Fibroblast of peridontal ligament (primary cell): Measurements from ENCODE around the gene FUZ.

Source experiments
- DNase-seq: peaks from one replicate; pipeline ENCODE4 v3.0.0-alpha.2; 2010; ENCODE audit errors: extremely low read depth

Gene FUZ

DNA sequence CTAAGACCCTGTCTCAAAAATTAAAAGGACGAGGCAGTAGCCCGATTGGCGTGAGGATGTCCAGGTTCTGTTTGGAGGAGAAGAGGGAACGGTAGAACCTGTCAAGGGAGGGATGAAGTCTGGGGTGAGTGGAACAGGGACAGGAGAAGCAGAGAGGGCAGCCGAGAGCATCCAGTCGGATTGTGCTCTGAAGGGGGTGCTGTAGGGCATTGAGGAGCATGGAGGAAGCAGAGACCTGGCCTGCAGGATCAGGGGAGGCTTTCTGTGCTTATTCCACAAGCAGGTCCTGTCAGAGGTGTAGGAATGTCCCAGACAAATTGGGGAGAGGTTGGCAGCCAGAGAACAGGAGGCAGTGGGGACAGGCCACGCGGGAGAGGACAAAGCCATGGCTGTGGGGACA is 32.2 kb downstream of the FUZ start:
- DNase-seq, result no peak

DNA sequence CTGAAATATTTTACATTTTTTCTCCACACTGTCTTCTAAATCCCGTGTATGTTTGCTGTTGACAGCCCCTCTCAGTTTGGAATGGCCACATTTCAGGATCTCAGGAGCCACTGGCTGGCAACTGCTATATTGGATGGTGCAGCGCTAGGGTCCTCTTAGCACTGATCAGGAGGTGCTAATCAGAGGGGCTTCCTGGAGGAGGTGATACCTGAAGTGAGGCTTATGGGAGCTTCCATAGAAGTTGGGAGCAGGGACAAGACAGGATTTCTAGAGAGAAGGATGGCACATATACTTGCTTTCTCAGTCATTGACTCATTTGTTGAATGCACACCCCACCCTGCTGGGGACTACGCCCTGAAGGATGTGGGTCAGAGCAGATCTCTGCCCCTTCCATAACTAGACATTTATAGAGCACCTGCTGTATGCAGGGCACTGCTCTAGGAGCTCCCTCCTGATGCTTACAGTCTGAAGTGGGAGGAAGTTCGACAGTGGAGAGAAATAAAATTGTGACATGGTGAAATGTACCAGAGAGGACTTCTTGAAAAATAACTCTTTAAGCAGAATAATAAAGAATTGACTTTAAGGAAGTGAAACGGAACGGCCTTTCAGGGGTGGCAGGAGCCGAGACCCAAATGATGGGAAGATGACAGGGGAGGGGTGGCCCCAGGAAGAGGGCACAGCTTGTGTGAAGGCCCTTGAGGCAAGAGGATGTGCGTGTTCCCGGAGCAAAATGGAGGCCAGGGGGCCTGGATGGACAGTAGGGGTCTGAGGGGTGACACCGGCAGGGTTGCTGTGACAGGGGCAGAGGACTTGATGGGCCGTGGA is 33.1 kb downstream of the FUZ start:
- no peak for DNase-seq

DNA sequence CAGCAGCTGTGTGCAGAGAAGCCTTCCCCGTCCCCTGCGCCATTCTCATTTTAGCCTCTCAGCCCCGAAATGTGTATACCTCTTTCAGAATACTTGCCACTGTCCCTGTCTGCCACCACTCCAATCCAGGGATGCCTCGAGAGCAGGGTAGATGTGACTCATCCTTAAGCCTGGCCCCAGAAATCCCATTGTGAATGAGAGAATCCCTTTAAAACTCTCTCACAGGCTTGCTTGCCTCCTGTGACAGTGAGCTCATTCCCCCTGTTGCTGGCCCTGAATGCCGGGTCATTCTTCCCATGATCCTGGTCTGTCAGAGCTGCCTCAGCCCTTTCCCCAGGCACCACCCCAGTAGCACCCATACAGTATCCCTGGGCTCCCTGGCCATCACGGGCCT is 36.7 kb downstream of the FUZ start:
- no peak for DNase-seq

DNA sequence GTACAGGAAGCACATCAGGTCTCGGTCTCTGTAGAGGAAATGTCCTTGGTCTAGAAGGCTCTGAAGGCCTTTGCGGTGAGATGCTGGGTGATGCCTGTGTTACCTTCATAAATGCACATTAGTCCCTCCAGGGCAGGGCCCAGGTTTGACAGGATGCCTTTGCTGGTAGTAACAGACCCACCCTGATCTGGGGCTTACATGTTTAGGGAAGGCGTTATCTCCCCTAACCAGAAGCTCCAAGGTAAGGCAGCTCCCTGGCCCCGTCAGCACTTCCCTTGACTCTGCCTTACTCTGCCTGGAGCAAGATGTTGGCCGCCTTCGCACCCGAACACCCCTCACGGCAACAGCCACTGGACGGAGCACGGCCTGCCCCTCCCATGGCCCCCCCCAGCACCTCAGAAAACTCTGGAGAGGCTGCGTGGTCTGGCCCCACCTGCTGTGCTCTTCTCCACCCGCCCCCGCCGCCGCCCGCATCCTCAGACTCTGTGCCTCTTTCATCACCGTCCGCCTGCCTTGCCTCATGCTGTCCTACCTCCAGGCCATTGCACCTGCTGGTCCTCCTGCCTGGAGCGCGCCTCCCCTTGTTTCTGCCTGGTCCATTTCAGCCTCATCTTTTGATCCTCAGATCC is 37.2 kb downstream of the FUZ start:
- DNase-seq, result no peak

DNA sequence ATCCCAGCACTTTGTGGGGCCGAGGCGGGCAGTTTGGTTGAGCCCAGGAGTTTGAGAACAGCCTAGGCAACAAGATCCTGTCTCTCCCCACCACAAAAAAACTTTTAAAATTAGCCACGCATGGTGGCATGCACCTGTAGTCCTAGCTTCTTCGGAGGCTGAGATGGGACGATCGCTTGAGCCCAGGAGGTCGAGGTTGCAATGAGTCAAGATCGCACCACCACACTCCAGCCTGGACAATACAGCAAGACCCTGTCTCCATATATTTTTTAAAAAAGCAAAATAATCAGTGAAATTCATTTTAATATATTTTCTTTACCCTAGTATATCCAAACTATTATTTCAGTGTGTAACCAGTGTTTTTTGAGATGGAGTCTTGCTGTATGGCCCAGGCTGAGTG is 38.1 kb downstream of the FUZ start:
- DNase-seq, result no peak

DNA sequence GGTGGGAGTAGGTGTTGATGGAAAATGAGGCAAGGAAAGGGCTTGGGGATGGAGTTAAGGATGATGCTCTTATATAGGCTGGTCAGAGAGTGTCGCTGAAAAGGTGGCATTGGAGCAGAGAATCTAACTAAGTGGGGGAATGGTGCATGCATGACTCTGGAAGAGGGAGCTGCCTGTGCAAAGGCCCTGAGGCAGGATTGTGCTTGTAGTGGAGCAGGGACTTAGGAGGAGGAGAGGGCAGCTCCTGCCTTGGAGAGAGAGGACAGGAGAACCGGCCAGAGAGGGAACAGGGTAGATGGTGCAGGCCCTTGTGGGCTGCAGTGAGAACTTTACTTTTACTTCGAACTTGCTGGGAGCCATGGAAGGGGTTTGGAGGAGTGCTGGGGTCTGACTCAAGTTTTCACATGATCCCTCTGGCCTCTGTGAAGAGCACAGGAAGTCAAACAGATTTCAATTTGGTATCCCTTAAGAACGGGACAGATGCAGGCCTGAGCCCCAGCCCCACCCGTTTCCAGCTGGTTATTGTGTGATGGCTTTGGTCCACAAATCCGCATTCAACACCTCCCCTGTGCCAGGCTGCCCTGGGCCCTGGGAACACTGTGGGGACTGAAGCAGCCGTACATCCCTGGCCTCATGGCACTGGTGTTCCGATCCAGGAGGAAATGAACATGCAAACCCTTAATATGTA is 39.3 kb downstream of the FUZ start:
- DNase-seq, result no peak

DNA sequence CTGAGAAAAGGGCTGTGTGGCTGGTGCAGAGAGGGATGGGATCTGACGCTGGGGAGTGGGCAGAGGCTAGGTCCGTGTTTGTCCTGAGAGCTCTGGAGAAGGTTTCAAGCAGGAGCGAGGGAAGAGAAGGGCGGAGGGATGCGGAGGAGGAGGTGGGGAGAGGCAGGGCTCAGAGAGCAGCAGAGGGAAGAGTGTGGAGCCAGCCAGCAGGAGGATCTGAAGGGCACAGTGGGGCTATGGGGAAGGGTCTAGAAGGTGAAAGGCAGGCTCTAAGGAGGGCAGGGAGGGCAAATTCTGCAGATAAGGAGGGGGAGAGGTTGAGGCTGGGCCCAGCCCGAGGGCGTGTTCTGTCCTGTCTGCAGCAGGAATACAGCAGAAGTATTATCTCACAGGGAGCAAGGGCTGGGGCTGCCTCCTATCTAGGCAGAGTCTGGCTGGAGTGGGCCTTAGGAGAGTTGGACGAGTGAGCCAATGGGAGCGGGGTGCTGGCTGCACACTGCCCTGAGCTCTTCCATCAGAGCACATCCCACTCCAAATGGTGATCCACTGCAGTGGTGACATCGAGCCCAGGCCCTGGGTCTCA is 40.2 kb downstream of the FUZ start:
- no peak for DNase-seq

DNA sequence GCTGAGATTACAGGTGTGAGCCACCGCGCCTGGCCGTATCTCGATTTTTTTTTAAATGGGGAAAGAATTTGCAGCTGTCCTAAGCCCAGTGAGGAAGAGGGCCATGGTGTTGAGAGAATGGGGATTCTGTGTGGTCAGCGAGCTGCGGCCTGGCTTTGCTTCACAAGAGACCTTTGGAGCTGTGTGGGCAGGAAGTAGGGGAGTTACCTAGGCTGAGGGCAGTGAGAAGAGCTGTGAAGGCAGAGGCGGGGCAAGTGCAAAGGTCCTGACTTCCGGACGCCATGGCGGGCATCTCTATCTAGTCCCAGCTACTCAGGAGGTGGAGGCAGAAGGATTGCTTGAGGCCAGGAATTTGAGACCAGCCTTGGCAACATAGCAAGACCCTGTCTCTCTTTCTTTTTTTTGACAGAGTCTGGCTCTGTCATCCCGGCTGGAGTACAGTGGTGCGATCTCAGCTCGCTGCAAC is 41.4 kb downstream of the FUZ start:
- DNase-seq, result no peak

DNA sequence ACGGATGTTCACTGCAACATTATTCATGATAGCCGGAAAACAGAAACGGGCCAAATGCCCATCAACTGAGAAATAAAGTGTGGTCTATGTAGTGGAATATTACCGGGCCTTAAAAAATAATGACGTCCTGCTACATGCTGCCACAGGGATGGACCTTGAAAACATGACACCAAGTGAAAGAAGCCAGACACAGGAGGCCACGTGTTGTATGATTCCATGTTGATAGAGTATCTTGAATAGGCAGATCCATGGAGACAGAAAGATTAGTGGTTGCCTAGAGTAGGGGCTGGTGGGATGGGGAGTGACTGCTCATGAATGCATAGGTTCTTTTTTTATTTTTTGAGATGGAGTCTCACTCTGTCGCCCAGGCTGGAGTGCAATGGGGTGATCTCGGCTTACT is 42.6 kb downstream of the FUZ start:
- DNase-seq, result no peak

DNA sequence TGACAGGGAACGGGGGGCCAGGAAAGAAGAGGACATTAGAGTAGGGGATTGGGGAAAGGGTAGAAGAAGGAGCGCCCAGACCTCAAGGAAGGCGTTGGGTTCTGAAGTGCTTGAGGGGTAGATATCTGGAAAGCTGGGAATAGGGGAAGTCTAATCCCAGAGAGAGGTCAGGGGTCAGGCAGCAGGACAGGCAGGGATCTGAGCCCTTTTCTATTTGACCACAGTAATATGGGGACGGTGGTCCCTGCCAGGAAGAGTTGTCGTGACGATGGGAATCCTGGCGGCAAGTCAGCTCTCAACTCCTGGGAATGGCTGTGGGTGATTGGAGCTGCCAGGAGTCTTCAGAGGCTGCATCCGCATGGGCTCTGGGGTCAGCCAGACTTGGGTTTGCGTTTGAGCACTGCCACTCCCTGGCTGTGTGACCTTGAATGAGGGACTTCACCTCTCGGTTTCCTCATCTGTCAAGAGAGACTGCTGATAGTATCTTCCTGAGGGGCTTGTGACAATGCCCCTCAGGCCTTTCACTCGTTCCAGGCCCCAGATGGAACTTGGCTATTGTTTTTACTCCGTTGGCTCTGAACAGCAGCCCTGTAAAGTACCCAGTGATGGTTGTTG is 45.0 kb downstream of the FUZ start:
- DNase-seq, result no peak

DNA sequence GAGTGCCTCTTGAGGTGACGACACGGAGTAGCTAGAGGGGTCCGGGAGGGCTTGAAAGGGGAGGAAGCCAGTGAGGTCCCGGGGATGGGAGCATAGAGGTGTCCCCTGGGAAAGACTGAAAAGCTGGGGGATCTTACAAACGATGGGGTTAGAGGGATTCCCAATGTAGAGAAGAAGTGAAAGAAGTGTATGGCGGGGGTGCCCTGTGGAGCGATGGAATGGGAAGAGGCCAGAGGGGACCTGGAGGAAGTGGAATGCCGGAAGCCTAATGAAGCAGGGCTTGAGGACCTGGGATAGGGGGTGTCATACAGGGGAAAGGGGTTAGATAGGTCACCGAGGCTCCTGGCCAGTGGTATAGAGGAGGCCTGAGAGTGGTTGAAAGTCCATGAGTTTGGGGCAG is 45.7 kb downstream of the FUZ start:
- DNase-seq, result peak; percentile 10

DNA sequence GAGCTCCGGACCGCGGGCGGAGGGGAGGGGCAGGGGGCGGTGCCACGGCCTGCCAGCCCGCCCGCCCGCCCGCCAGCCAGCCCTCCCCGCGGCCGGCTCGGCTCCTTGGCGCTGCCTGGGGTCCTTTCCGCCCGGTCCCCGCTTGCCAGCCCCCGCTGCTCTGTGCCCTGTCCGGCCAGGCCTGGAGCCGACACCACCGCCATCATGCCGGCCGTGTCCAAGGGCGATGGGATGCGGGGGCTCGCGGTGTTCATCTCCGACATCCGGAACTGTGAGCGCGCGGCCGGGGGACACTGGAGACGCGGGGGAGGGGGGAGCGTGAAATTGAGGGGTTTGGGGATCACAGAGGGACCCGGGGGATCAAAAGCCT is 46.2 kb downstream of the FUZ start, which contains the start of gene AP2A1:
Gene AP2A1, plus strand, starts transcription at position 72 of the 370 bp plus-strand sequence. Its CDS starts 133 bp downstream, at position 205.
- DNase-seq, result no peak

DNA sequence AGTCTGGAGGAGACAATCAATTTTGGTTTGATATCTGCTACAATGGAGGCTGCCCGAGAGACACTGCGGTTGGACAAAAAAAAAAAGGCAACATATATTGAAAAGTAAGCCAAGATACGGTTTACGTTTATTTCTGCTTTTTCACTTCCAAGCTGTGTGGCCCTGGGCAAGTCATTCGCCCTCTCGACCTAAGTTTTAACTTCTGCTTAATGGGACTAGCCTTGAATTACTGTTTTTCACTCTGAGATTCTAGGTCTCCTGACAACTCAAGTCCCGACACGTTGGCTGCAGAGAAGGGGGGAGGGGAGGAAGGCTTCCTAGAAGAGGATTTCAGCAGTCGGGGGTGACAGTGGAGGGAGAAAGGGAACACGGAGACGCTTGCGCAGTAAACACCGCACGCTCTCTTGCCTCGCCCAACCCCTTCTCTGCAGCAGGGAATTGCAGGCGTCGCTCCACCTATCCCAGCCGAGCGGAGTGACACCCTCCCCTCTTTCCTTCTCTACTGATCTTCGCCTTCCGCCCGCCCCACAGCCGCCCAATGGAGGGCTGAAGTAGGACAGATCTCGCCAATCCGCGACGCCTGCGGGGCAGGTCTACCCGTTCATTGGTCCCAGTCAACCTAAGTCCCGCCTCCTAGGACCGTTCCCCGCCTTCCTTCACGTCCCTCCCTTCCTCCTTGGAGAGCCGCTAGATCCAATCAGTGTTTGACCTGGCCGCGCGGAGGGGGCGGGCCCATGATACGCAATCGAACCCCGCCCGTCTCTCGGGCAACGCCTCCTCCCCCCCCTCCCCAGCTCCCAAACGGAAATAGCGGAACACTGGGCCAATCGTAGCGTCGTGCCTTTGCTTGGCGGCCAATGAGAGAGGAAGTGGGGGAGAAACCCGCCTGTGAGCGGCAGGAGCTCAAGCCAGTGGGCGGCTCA is 46.8 kb downstream of the FUZ start:
- peak; percentile 100 for DNase-seq

DNA sequence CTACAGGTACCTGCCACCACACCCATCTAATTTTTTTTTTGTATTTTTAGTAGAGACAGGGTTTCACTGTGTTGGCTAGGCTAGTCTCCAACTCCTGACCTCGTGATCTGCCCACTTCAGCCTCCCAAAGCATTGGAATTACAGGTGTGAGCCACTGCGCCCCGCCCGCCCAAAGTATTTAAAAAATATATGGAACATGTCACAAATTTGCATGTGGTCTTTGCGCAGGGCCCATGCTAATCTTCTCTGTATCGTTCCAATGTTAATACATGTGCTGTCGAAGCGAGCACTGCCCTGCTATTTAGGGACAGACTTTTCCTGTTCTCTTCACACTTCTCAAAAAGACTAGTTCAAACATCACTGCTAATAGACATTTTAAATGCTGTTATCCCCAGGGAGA is 48.8 kb downstream of the FUZ start:
- DNase-seq, result no peak

DNA sequence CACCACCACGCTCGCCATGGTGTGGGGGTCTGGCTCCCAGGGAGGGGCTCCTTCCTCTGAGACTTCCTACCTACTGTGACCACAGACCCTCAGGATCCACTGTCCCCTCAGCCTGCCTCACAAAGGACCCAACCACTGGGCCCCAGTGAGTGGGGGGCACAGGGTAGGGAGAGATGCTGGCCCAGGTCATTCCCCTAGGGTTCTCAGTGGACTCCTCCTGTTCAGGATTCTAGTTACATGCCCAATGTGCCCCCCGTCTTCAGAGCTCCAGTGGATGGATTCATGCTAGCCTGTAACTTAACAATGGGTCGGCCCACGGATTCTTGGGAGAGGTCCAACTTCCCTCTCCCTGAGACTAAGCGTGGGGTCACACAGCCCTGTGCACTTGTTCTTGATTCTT is 49.9 kb downstream of the FUZ start, which contains the start of gene TSKS:
Gene TSKS, minus strand, starts transcription at position 77 of the 400 bp plus-strand sequence. Its CDS starts 59 bp downstream, at position 18.
- DNase-seq, result no peak

DNA sequence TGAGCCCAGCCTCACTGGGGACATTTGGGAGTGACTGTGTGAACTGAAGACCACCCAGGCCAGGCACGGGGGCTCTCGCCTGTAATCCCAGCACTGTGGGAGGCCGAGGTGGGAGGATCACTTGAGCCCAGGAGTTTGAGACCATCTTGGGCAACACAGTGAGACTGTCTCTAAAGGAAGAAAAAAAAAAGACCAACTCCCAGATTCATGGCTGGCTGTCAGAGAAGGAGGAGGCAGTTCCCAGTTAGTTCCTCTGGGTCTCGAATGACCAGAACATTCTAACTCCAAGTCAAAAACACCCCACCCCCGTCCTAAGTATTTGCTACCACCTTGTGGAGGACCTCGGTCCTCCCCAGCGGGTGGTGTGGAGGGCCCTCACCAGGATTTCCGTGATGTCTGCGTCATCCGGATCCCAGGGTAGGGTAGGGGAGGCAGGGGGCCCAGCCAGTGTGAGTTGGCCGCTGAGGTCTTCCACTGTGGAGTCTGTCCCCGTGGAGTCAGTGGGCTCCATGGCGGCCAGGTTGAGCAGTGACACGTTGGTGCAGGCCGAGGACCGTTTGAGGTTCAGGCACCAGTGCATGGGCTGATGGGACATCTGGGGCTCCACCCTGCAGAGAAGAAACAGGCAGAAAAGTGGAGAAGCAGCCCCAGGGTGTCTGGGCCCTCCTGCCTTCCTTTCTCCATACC is 51.3 kb downstream of the FUZ start:
- DNase-seq, result peak; percentile 29

DNA sequence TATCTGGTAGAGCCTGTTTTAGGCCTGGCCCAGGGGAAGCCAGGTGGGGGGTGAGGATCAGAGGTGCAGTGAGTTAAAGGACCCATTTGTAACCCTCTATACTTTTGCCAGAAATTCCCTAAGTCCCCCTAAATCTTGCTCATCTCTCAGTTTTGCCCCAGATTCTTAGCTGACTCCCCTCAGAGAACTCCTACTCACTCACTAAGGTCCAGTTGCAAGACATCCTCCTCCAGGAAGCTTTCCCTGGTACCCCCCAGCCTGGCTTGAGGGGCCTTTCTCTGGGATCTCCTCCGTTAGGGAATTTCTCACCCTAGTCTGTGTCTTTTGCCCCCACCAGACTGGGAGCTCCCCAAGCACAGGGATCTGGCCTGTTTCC is 51.9 kb downstream of the FUZ start:
- no peak for DNase-seq

DNA sequence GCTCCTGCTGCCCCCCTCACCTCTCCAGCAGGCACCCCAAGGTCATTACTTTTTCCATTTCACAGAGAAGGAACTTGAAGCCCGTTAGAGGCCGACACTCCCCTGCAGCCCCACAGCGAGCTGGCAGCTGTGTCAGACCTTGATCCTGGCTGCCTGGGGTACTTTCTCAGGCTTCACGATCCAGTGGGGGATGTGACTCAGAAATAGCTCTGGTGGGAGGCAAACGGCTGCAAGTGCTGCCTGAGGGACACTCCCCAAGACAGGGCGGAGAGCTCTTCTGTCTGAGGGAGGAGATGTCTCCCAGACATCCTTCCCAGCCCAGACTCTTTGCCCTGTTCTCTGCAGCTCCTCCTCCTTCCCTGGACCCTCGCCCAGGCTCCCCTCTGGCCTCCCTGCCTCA is 54.8 kb downstream of the FUZ start:
- peak; percentile 42 for DNase-seq
